Tibial artery (tissue), 4 donors: Measurements from ENCODE around the gene ST6GALNAC6.
"Not testable (repeated sequence)": the region's sequence is repeated elsewhere in the genome, so short reads cannot be mapped to it uniquely, and the experiment has no call there.

Source experiments
- DNase-seq, 2 donors: peaks; one replicate each; pipeline ENCODE4 v3.0.0-alpha.2; 2019
- H3K27ac ChIP-seq, 2 donors: fragments of 200-600 bp; sonication (generic) in 1 of 2; 1 replicate in 1 of 2; 2 replicates in 1 of 2; pipeline ENCODE4 v1.5.1; 2018 to 2019; ENCODE audit warnings: mild to moderate bottlenecking in 1 of 2
- H3K27me3 ChIP-seq, 2 donors: fragments of 200-600 bp; sonication (generic) in 1 of 2; one replicate each; pipeline versions ENCODE4 v1.5.1 to v1.6.0; 2016 to 2019
- H3K36me3 ChIP-seq, 3 donors: fragments of 200-600 bp; sonication (generic) in 2 of 3; one replicate each; pipeline ENCODE4 v1.5.1; 2016 to 2019; ENCODE audit warnings: mild to moderate bottlenecking in 2 of 3
- H3K4me1 ChIP-seq, 4 donors: fragments of 200-600 bp; sonication (generic) in 2 of 4; 1 replicate in 3 of 4; 2 replicates in 1 of 4; pipeline ENCODE4 v1.5.1; 2016 to 2019
- H3K4me3 ChIP-seq, 2 donors: fragments of 200-600 bp; sonication (generic) in 1 of 2; 1 replicate in 1 of 2; 2 replicates in 1 of 2; pipeline ENCODE4 v1.5.1; 2018 to 2019; ENCODE audit warnings: mild to moderate bottlenecking in 2 of 2
- H3K9me3 ChIP-seq, 3 donors: fragments of 200-600 bp; sonication (generic) in 1 of 3; one replicate each; pipeline ENCODE4 v1.5.1; 2016 to 2019
- intact Hi-C: fragments of 100-400 bp; cut with DNase I; formaldehyde crosslinking; loops from one replicate; pipeline ENCODE4 v1.15.0; 2023; ENCODE audit warnings: low total_unique reads
- TF ChIP-seq, protein P1 (sequence below), 2 experiments: fragments of 200-600 bp in 1 of 2; fragments of 450-650 bp in 1 of 2; IDR thresholded peaks; one replicate each; pipeline ENCODE4 v1.5.1; 2017 to 2019; ENCODE audit warnings: antibody characterized with exemption in 2 of 2, mild to moderate bottlenecking in 1 of 2, moderate library complexity in 1 of 2

The ST6GALNAC6 gene

DNA sequence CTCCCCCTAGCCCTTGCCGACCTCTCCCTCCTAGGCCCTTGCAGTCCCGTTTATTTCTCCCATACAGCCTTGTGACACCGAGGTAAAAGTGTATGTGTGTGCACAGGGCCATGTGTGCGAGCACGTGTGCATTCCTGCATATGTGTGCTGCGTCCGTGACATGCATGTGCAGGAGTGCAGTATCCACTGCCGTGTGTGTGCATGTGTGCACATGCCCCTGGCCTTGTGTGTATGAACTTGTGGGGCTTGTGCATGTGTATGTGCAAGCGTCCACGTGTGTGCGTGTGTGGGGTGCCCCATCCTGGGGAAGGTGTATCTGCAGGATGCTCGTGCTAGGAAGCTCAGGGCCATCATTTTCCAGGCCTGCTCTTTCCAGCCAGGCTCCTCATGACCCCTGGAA is 28.5 kb downstream of the ST6GALNAC6 start:
- Histone ChIP-seq H3K27ac (no peak overlapping the region), H3K27me3 (no peaks in the 10 kb centered on the region), H3K36me3 (peaks cover 8 to 72% (median 47%) of the 10 kb centered on the region in 3 donors), H3K4me1 (peaks cover 0 to 31% (median 28%) of the 10 kb centered on the region in 4 donors), H3K4me3 (no peak overlapping the region), H3K9me3 (no peaks in the 10 kb centered on the region)
- intact Hi-C loops, result loop anchor here (5.0 kb wide), 2 partner anchors 84 to 134 kb away; partner anchors contain the start of genes CDK9 and TOR2A
- DNase-seq, result no peak
- TF ChIP-seq, protein P1, sequence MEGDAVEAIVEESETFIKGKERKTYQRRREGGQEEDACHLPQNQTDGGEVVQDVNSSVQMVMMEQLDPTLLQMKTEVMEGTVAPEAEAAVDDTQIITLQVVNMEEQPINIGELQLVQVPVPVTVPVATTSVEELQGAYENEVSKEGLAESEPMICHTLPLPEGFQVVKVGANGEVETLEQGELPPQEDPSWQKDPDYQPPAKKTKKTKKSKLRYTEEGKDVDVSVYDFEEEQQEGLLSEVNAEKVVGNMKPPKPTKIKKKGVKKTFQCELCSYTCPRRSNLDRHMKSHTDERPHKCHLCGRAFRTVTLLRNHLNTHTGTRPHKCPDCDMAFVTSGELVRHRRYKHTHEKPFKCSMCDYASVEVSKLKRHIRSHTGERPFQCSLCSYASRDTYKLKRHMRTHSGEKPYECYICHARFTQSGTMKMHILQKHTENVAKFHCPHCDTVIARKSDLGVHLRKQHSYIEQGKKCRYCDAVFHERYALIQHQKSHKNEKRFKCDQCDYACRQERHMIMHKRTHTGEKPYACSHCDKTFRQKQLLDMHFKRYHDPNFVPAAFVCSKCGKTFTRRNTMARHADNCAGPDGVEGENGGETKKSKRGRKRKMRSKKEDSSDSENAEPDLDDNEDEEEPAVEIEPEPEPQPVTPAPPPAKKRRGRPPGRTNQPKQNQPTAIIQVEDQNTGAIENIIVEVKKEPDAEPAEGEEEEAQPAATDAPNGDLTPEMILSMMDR (IDR thresholded peaks at IDR 0.05), result no peak

DNA sequence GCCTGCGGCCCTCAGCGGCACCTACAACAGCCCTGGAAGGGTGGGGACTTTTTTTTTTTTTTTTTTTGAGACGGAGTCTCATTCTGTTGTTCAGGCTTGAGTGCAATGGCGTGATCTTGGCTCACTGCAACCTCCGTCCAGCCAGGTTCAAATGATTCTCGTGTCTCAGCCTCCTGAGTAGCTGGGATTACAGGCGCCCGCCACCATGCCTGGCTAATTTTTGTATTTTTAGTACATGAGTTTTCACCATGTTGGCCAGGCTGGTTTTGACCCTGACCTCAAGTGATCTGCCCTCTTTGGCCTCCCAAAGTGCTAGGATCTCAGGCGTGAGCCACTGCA is 29.3 kb downstream of the ST6GALNAC6 start:
- not testable (repeated sequence) for H3K27ac ChIP-seq, H3K4me3 ChIP-seq, H3K27me3 ChIP-seq, H3K9me3 ChIP-seq, DNase-seq
- Histone ChIP-seq H3K36me3 (peaks cover 8 to 73% (median 47%) of the 10 kb centered on the region in 3 donors), H3K4me1 (peaks cover 0 to 23% (median 21%) of the 10 kb centered on the region in 4 donors)
- intact Hi-C loops, result loop anchor here (5.0 kb wide), 2 partner anchors 83 to 133 kb away; partner anchors contain the start of genes CDK9 and TOR2A

DNA sequence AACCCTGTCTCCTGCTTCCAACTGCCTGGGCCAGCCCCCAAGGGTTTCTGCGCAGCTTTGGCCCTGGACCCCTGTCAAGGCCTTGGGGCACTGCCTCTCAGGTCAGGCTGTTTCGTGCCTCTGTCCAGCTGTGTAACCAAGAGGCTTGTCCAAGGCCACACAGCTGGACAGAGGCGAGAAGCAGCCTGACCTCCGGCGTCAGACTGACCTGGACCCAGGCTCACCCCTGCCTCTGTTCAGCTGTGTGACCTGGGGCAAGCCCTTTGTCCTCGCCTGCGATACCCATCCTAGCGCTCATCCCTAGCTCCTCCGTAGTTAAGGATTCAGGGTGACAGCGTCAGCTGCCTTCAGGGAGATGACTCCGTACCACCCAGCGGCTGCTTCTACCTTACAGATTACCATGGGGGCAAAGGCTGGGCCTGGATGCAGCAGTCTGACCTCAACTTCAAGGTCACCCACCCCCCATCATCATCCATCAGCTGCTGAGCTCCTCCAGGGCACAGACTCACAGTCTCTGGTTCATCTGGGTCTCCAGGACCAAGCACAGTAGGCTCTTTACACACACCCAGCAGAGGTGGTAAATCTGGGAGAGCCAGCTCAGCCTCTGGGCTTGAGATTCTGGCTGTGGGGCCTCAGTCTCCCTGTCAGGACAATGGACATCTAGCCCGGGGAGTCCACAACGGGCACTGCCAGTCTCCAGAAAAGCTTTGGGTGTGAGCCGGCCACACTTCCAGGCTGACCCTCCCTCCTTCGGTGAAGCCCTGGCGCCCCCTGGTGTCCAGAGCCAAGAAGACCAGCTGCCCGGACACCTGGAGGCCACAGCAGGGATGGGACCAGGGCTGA is 29.9 kb downstream of the ST6GALNAC6 start:
- Histone ChIP-seq H3K4me1 (peaks cover 0 to 17% (median 15%) of the 10 kb centered on the region in 4 donors), H3K36me3 (peaks cover 8 to 73% (median 47%) of the 10 kb centered on the region in 3 donors), H3K27me3 (no peaks in the 10 kb centered on the region), H3K27ac (peak overlapping the region in 1 of 2 donors; percentile 20), H3K4me3 (no peak overlapping the region), H3K9me3 (no peaks in the 10 kb centered on the region)
- peak; percentile 90 to 93 for DNase-seq
- intact Hi-C loops, result loop anchor here (5.0 kb wide), 3 partner anchors 82 to 277 kb away; partner anchors contain the start of genes CDK9 and TOR2A
- TF ChIP-seq, protein P1 (IDR thresholded peaks at IDR 0.05), result peak; percentile 82 to 95

DNA sequence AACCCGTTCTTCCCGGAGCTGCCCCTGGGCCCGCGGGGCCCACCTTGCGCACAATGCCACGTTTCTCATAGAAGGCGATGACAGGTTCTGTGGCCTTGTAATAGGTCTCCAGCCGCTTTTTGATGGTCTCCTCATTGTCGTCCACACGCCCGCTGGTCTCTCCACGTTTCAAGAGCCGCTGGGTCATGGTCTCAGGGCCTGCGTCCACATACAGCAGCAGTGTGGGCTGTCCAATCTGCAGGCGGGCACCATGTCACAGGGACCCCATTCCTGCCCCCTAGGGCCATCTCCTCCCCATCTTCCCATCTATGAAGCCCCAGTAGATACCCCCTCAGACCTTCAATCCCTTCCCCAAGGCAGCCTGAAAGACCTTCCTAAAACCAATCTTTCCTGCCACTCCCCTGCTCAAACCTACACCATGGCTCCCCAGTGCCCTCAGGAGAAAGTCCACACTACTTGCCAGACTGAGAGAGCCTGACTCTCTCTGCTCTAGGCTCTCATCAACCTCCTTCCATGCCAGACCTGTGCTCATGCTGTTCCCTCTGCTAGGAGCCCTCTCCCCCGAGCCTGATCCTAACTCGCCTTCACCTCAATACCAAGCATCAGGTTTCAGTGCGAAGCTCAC is 31.0 kb downstream of the ST6GALNAC6 start:
- no peaks in the 10 kb centered on the region for H3K27me3 ChIP-seq
- H3K4me1 ChIP-seq, result peaks cover 0 to 6% (median 3%) of the 10 kb centered on the region in 4 donors
- H3K36me3 ChIP-seq, result peaks cover 8 to 69% (median 47%) of the 10 kb centered on the region in 3 donors
- DNase-seq, result no peak
- H3K9me3 ChIP-seq, result no peaks in the 10 kb centered on the region
- H3K4me3 ChIP-seq, result no peak overlapping the region
- H3K27ac ChIP-seq, result no peak overlapping the region
- intact Hi-C loops, result loop anchor here (5.0 kb wide), 1 partner anchor 276 kb away; no protein-coding TSS in a partner anchor
- TF ChIP-seq, protein P1 (IDR thresholded peaks at IDR 0.05), result no peak

DNA sequence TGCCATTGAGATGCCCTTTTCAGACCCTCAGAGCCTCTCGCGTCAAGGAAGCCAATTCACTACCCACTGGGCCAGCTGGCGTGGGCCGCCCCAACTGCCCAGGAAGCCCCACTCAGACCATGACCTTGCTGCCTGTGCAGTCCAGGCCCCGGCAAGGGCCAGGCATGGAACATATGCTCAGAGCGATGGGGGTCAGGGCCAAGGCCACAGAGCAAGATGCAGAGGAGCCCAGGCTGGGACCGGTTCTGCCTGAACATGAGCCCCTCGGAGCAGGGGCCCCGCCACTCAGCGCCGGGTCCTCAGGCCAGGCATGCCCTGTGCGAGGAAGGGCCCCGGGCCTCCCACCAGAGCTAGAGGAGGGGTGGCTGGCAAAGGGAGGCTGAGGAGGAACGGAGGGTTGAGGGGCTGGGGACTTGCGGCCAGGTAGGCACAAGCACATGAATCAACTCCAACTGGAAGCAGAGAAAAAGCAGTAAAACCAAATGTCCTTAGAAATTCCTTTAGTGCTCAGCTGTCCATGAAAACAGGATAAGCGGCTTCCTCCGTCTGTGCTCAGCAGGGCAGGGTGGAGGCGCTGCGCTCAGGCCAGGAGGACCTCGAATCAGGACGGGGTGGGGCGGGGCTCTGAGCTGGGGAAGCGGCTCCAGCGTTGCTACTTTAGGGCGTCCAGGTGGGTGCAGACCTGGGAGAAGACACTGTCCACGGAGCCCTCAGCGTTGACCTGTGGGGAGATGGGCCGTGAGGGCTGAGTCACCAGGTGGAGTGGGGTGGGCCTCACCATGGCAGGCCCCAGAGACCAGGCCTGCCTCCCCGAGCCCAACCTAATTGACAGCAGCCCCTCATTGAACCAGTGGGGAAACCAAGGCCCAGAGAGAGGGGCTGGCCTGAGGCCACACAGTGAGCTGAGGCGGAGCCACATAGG is 31.8 kb downstream of the ST6GALNAC6 start:
- intact Hi-C loops, result loop anchor here (5.0 kb wide), 1 partner anchor 275 kb away; no protein-coding TSS in a partner anchor
- peaks cover 0 to 2% (median under 1%) of the 10 kb centered on the region in 4 donors for H3K4me1 ChIP-seq

More for the DNA sequence above, 31.8 kb downstream of the ST6GALNAC6 start:
- Histone ChIP-seq H3K4me3 (no peak overlapping the region), H3K27ac (no peak overlapping the region), H3K9me3 (no peaks in the 10 kb centered on the region), H3K27me3 (no peaks in the 10 kb centered on the region), H3K36me3 (peaks cover 8 to 62% (median 42%) of the 10 kb centered on the region in 3 donors)
- TF ChIP-seq, protein P1 (IDR thresholded peaks at IDR 0.05), result no peak
- DNase-seq, result no peak
